Prostate gland (tissue), 2 donors: Measurements from ENCODE around the gene TCF7L1. TPM values are rescaled to one million over a fixed set of nuclear protein-coding genes. Genes with fewer than 3 reads are reported as not detected.

ENCODE experiments used
- DNase-seq: peaks from one replicate; pipeline ENCODE4 v3.0.0-alpha.2; 2019; ENCODE audit warnings: low spot score
- H3K27ac ChIP-seq, 2 donors: fragments of 200-600 bp; sonication (generic); 2 replicates each; pipeline ENCODE4 v1.5.1; 2017 to 2019
- H3K27me3 ChIP-seq: fragments of 200-600 bp; sonication (generic); replicated peaks from 2 replicates; pipeline ENCODE4 v1.5.1; 2019; ENCODE audit not compliant: insufficient read depth
- H3K36me3 ChIP-seq, 2 donors: fragments of 200-600 bp; sonication (generic); 1 replicate in 1 of 2; 2 replicates in 1 of 2; pipeline versions ENCODE4 v1.5.1 to v1.8.1; 2017 to 2019
- H3K4me1 ChIP-seq: fragments of 200-600 bp; sonication (generic); replicated peaks from 2 replicates; pipeline ENCODE4 v1.5.1; 2019
- H3K4me3 ChIP-seq, 2 donors: fragments of 200-600 bp; sonication (generic); 2 replicates each; pipeline ENCODE4 v1.5.1; 2017 to 2019
- H3K9me3 ChIP-seq: fragments of 200-600 bp; sonication (generic); 2 replicates; pipeline ENCODE4 v1.5.1; 2017
- POLR2A ChIP-seq: fragments of 450-650 bp; IDR thresholded peaks from one replicate; pipeline ENCODE4 v1.6.1; 2016; ENCODE audit warnings: antibody characterized with exemption, mild to moderate bottlenecking
- POLR2AphosphoS5 ChIP-seq: sonication (generic); formaldehyde crosslinking; IDR thresholded peaks from one replicate; pipeline ENCODE4 v1.6.1; 2017; ENCODE audit warnings: antibody characterized with exemption
- WGBS: methylation state at CpG from one replicate; pipeline ENCODE4 v1.1.5; 2018; 5-methylcytosine and 5-hydroxymethylcytosine counted together
- intact Hi-C: fragments of 100-400 bp; cut with DNase I; formaldehyde crosslinking; loops from one replicate; pipeline ENCODE4 v1.14.2; 2022
- total RNA-seq, 2 donors: library from RNA; depleted of rRNA; stranded (reverse); fragments of >200 nt; gene quantifications; one replicate each; pipeline ENCODE4 v1.1.0, GENCODE V29; 2016
- TF ChIP-seq, protein P1 (sequence below), 4 experiments: fragments of 200-600 bp in 2 of 4; fragments of 450-650 bp in 2 of 4; sonication (generic) in 2 of 4; IDR thresholded peaks; 1 replicate in 3 of 4; 2 replicates in 1 of 4; pipeline ENCODE4 v1.5.1; 2016 to 2019; ENCODE audit warnings: antibody characterized with exemption in 4 of 4, mild to moderate bottlenecking in 2 of 4, moderate library complexity in 2 of 4

TCF7L1 gene
- total RNA-seq, 2 donors from 2014 or later = 2.6 to 7.0 TPM

GRCh38 chr2:85276571-85277118 lies 143.5 kb downstream of the TCF7L1 start:
- 69% methylated on average over 14 of the region's 14 CpGs for WGBS
- intact Hi-C loops = loop anchor here (10.0 kb wide), 1 partner anchor 352 kb away; no protein-coding TSS in a partner anchor
- TF ChIP-seq, protein P1, sequence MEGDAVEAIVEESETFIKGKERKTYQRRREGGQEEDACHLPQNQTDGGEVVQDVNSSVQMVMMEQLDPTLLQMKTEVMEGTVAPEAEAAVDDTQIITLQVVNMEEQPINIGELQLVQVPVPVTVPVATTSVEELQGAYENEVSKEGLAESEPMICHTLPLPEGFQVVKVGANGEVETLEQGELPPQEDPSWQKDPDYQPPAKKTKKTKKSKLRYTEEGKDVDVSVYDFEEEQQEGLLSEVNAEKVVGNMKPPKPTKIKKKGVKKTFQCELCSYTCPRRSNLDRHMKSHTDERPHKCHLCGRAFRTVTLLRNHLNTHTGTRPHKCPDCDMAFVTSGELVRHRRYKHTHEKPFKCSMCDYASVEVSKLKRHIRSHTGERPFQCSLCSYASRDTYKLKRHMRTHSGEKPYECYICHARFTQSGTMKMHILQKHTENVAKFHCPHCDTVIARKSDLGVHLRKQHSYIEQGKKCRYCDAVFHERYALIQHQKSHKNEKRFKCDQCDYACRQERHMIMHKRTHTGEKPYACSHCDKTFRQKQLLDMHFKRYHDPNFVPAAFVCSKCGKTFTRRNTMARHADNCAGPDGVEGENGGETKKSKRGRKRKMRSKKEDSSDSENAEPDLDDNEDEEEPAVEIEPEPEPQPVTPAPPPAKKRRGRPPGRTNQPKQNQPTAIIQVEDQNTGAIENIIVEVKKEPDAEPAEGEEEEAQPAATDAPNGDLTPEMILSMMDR (IDR thresholded peaks at IDR 0.05) = no peak
- TF ChIP-seq POLR2A (no peak), POLR2AphosphoS5 (no peak)
- Histone ChIP-seq H3K4me1 (no peaks in the 10 kb centered on the region), H3K27me3 (no peaks in the 10 kb centered on the region), H3K4me3 (no peak overlapping the region), H3K9me3 (no peaks in the 10 kb centered on the region), H3K27ac (peak overlapping the region; percentile 30 to 40), H3K36me3 (no peaks in the 10 kb centered on the region)
- no peak for DNase-seq

DNA sequence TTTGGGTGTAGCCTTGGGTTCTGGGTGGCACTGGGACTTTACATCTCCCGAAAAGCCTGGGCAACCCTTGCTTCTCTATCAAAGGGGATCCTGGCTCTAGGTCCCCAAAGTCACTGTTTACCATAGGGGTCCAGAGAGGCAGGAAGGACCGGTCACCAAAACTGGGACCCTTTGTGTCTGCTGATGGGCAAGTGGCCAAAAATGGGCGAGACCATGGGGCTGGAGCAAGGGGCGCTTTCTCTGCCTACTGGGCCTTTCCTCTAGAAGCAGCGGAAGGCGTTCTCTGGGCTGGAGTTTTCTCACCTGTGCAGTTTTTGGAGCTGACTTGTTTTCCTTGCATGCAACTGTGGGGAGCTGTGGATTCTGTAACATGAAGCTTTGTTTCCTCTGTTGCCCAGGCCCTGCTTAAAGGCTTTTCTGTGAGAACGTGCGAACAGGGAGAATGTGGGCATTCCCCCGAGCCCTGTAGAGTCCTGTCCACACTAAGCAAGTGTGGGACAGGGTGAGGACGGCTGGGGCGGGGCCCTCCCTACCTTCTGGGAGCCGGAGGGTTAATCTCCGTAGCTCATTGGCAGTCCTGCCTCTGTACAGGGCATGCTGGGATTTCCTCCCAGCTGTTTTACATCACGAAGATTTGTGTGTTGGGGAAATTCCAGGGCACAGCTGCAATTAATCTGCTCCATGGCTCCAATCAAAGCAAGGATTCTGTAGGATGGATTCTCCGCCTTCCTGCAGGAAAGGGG lies 144.4 kb downstream of the TCF7L1 start:
- Histone ChIP-seq H3K27ac (peak overlapping the region in 1 of 2 donors; percentile 8), H3K9me3 (no peaks in the 10 kb centered on the region), H3K36me3 (no peaks in the 10 kb centered on the region), H3K4me3 (no peak overlapping the region), H3K27me3 (no peaks in the 10 kb centered on the region), H3K4me1 (no peaks in the 10 kb centered on the region)
- TF ChIP-seq POLR2AphosphoS5 (peak; percentile 16), POLR2A (no peak)
- TF ChIP-seq, protein P1 (IDR thresholded peaks at IDR 0.05) = no peak
- intact Hi-C loops = loop anchor here (10.0 kb wide), 1 partner anchor 353 kb away; no protein-coding TSS in a partner anchor
- WGBS = 26% methylated on average over 15 of the region's 15 CpGs
- DNase-seq = peak; percentile 26

GRCh38 chr2:85278361-85278760 lies 145.2 kb downstream of the TCF7L1 start:
- intact Hi-C loops = loop anchor here (10.0 kb wide), 1 partner anchor 354 kb away; no protein-coding TSS in a partner anchor
- H3K27me3 ChIP-seq = no peaks in the 10 kb centered on the region
- WGBS = 34% methylated on average over 2 of the region's 2 CpGs
- no peak for DNase-seq
- H3K27ac ChIP-seq = peak overlapping the region in 1 of 2 donors; percentile 8
- H3K9me3 ChIP-seq = no peaks in the 10 kb centered on the region
- TF ChIP-seq POLR2AphosphoS5 (no peak), POLR2A (no peak)
- TF ChIP-seq, protein P1 (IDR thresholded peaks at IDR 0.05) = no peak
- H3K4me1 ChIP-seq = no peaks in the 10 kb centered on the region
- H3K36me3 ChIP-seq = no peaks in the 10 kb centered on the region
- H3K4me3 ChIP-seq = no peak overlapping the region

DNA sequence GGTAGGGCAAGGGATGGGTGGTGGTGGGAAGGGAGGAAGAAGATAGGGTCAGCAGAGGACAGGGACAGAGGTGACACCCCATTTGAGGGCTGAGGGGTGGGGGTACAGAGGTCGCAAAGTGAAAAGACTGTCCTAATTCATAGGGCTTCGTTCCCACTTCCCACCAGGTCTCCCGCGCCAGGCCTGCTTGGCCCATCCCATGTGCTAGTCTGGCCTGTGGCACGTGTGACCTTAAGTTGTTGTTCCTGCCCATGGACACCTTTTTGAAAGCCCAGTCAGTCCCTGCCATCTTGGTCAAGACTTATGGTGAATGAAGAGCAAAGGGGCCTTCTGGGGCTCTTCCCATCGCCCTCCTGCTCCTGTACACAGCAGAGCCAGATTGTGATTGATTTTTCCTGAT lies 148.4 kb downstream of the TCF7L1 start:
- intact Hi-C loops = loop anchor here (5.0 kb wide), 1 partner anchor 34 kb away; no protein-coding TSS in a partner anchor

More for the DNA sequence above, 148.4 kb downstream of the TCF7L1 start:
- Histone ChIP-seq H3K36me3 (no peaks in the 10 kb centered on the region), H3K27ac (no peak overlapping the region), H3K27me3 (no peaks in the 10 kb centered on the region), H3K4me1 (no peaks in the 10 kb centered on the region), H3K4me3 (no peak overlapping the region), H3K9me3 (no peaks in the 10 kb centered on the region)
- DNase-seq = no peak
- whole genome bisulfite sequencing = 89% methylated on average over 6 of the region's 6 CpGs
- TF ChIP-seq, protein P1 (IDR thresholded peaks at IDR 0.05) = no peak
- no peak for TF ChIP-seq POLR2AphosphoS5
- no peak for TF ChIP-seq POLR2A
